ENCODE data around the gene ELK4. TPM values are rescaled to one million over a fixed set of nuclear protein-coding genes. Genes with fewer than 3 reads are reported as not detected.

ELK4 gene

GRCh38 chr1:205563927-205564441 is 67.8 kb downstream of the ELK4 start:
- DNase-seq: no peak
- H3K36me3 ChIP-seq (ENCODE audit: control insufficient read depth, insufficient read depth, low read length): no peaks in the 10 kb centered on the region
- no peak overlapping the region for H3K4ac ChIP-seq (ENCODE audit: low read depth, low read length)
- H3K79me1 ChIP-seq (ENCODE audit: low read length): no peaks in the 10 kb centered on the region
- H3K27me3 ChIP-seq (ENCODE audit: insufficient read depth, low read length, poor library complexity): peaks cover 13% of the 10 kb centered on the region
- no peak overlapping the region for H3K4me3 ChIP-seq (ENCODE audit: low read length)
- H3K56ac ChIP-seq (ENCODE audit: low read length): no peak overlapping the region
- H3K4me1 ChIP-seq (ENCODE audit: control insufficient read depth, low read depth, low read length): no peaks in the 10 kb centered on the region
- no peak overlapping the region for H3K27ac ChIP-seq (ENCODE audit: low read depth, low read length)
- no peak overlapping the region for H3K9ac ChIP-seq (ENCODE audit: low read length)
- H2AK5ac ChIP-seq (ENCODE audit: low read length): no peak overlapping the region
- no peaks in the 10 kb centered on the region for H3K79me2 ChIP-seq (ENCODE audit: control insufficient read depth, insufficient read depth, low read length)
- H2BK120ac ChIP-seq (ENCODE audit: low read depth, low read length): no peak overlapping the region
- H4K5ac ChIP-seq (ENCODE audit: low read length): no peak overlapping the region
- no CpG with 5 or more reads among the region's 5 CpGs for WGBS (ENCODE audit: extremely low coverage, insufficient coverage, low lambda C conversion rate)
- no peak overlapping the region for H4K8ac ChIP-seq (ENCODE audit: low read depth, low read length)
- no peak overlapping the region for H3K18ac ChIP-seq (ENCODE audit: low read length)
- no peak overlapping the region for H3K23ac ChIP-seq (ENCODE audit: low read length)
- H2BK5ac ChIP-seq (ENCODE audit: low read length): no peak overlapping the region
- no peak overlapping the region for H2BK15ac ChIP-seq (replicated peaks; ENCODE audit: low read depth)
- H3K4me2 ChIP-seq (ENCODE audit: low read length): no peak overlapping the region

GRCh38 chr1:205561501-205562203 is 70.2 kb downstream of the ELK4 start:
- no peaks in the 10 kb centered on the region for H3K27me3 ChIP-seq (ENCODE audit: insufficient read depth, low read length, poor library complexity)
- WGBS (ENCODE audit: extremely low coverage, insufficient coverage, low lambda C conversion rate): no CpG with 5 or more reads among the region's 1 CpG

More at GRCh38 chr1:205561501-205562203, 70.2 kb downstream of the ELK4 start:
- H3K27ac ChIP-seq (ENCODE audit: low read depth, low read length): no peak overlapping the region
- H3K79me1 ChIP-seq (ENCODE audit: low read length): no peaks in the 10 kb centered on the region
- H3K4me1 ChIP-seq (ENCODE audit: control insufficient read depth, low read depth, low read length): no peaks in the 10 kb centered on the region
- no peak overlapping the region for H4K8ac ChIP-seq (ENCODE audit: low read depth, low read length)
- no peak overlapping the region for H3K4me2 ChIP-seq (ENCODE audit: low read length)
- no peak overlapping the region for H2AK5ac ChIP-seq (ENCODE audit: low read length)
- no peak overlapping the region for H3K4ac ChIP-seq (ENCODE audit: low read depth, low read length)
- H3K36me3 ChIP-seq (ENCODE audit: control insufficient read depth, insufficient read depth, low read length): no peaks in the 10 kb centered on the region
- no peak overlapping the region for H3K18ac ChIP-seq (ENCODE audit: low read length)
- no peak overlapping the region for H3K9ac ChIP-seq (ENCODE audit: low read length)
- no peak overlapping the region for H3K56ac ChIP-seq (ENCODE audit: low read length)
- H2BK5ac ChIP-seq (ENCODE audit: low read length): no peak overlapping the region
- H3K79me2 ChIP-seq (ENCODE audit: control insufficient read depth, insufficient read depth, low read length): no peaks in the 10 kb centered on the region
- no peak for DNase-seq
- no peak overlapping the region for H3K4me3 ChIP-seq (ENCODE audit: low read length)
- H4K5ac ChIP-seq (ENCODE audit: low read length): no peak overlapping the region
- H2BK15ac ChIP-seq (replicated peaks; ENCODE audit: low read depth): no peak overlapping the region
- H3K23ac ChIP-seq (ENCODE audit: low read length): no peak overlapping the region
- H2BK120ac ChIP-seq (ENCODE audit: low read depth, low read length): no peak overlapping the region

Small RNA genes lying within 50 kb of the gene (small RNA-seq; reads per million reads assigned to genes)
- gene RNU2-19P (ENCODE audit: insufficient read depth) (not detected), gene RNU6-418P (ENCODE audit: insufficient read depth) (not detected)
